HEK293 (cell line): ENCODE data around the gene KCNMB2.

Source experiments
- CTCF ChIA-PET: fragments of 350-600 bp; formaldehyde crosslinking; extraction: SDS; loops from one replicate; lab custom pipeline; 2021; ENCODE audit warnings: antibody characterized with exemption; lab: Yijun Ruan, JAX
- POLR2A ChIA-PET: fragments of 300-600 bp; formaldehyde crosslinking; extraction: SDS; loops from one replicate; lab custom pipeline; 2020; ENCODE audit warnings: antibody characterized with exemption, inconsistent platforms; lab: Yijun Ruan, JAX
- H3K27ac ChIP-seq: fragments of 200-500 bp; sonication (Bioruptor generic); 2 replicates; pipeline ENCODE4 v1.5.1; 2014; ENCODE audit warnings: low read depth, low read length, control low read depth, inconsistent platforms; ENCODE audit errors: extremely low read depth
- H3K36me3 ChIP-seq, 2 experiments: fragments of 200-500 bp in 1 of 2; sonication (Bioruptor generic) in 1 of 2; 1 replicate in 1 of 2; 2 replicates in 1 of 2; pipeline ENCODE4 v1.5.1; 2014 to 2017; ENCODE audit warnings: inconsistent platforms in 2 of 2, low read length in 2 of 2; ENCODE audit not compliant: control insufficient read depth in 2 of 2, insufficient read depth in 1 of 2
- H3K4me1 ChIP-seq: fragments of 200-500 bp; sonication (Bioruptor generic); 2 replicates; pipeline ENCODE4 v1.5.1; 2014; ENCODE audit warnings: mild to moderate bottlenecking, low read length, inconsistent platforms; ENCODE audit not compliant: control insufficient read depth, insufficient read depth
- H3K4me3 ChIP-seq: 2 replicates; pipeline ENCODE4 v1.5.1; 2011; ENCODE audit warnings: low read depth, mild to moderate bottlenecking, control low read depth, low read length, moderate library complexity
- H3K9me3 ChIP-seq: fragments of 200-500 bp; sonication (Bioruptor generic); 2 replicates; pipeline ENCODE4 v1.5.1; 2014; ENCODE audit warnings: low read depth, low read length, inconsistent platforms; ENCODE audit not compliant: control insufficient read depth, insufficient read depth
- FEZF1 ChIP-seq: fragments of 450-650 bp; formaldehyde crosslinking; IDR thresholded peaks from 2 replicates; pipeline ENCODE4 v1.5.1; 2016; ENCODE audit warnings: missing biosample characterization, missing genetic modification characterization
- HOXA7 ChIP-seq: sonication (generic); formaldehyde crosslinking; IDR thresholded peaks from 2 replicates; pipeline ENCODE4 v1.8.1; 2022; ENCODE audit warnings: missing genetic modification reagents, borderline replicate concordance
- HOXD13 ChIP-seq: sonication (generic); formaldehyde crosslinking; IDR thresholded peaks from 2 replicates; pipeline ENCODE4 v1.8.0; 2022; ENCODE audit warnings: missing genetic modification reagents, borderline replicate concordance
- SP2 ChIP-seq: fragments of 450-650 bp; formaldehyde crosslinking; IDR thresholded peaks from 2 replicates; pipeline ENCODE4 v1.5.1; 2016; ENCODE audit warnings: missing biosample characterization, missing genetic modification characterization
- YY1 ChIP-seq: fragments of 450-650 bp; formaldehyde crosslinking; IDR thresholded peaks from 2 replicates; pipeline ENCODE4 v1.5.1; 2018; ENCODE audit warnings: missing biosample characterization, missing genetic modification characterization
- ZBTB21 ChIP-seq: fragments of 450-650 bp; formaldehyde crosslinking; IDR thresholded peaks from 2 replicates; pipeline ENCODE4 v1.5.1; 2017; ENCODE audit warnings: missing biosample characterization, missing genetic modification characterization
- ZIC2 ChIP-seq: fragments of 450-650 bp; formaldehyde crosslinking; IDR thresholded peaks from 2 replicates; pipeline ENCODE4 v1.5.1; 2016; ENCODE audit warnings: missing biosample characterization, missing genetic modification characterization
- ZNF114 ChIP-seq: fragments of 450-650 bp; formaldehyde crosslinking; IDR thresholded peaks from 2 replicates; pipeline ENCODE4 v1.5.0; 2017; ENCODE audit warnings: missing biosample characterization, missing genetic modification characterization
- ZNF133 ChIP-seq: fragments of 450-650 bp; formaldehyde crosslinking; IDR thresholded peaks from 2 replicates; pipeline ENCODE4 v1.5.1; 2016; ENCODE audit warnings: missing biosample characterization, missing genetic modification characterization
- ZNF140 ChIP-seq: fragments of 450-650 bp; formaldehyde crosslinking; IDR thresholded peaks from 2 replicates; pipeline ENCODE4 v1.5.1; 2016; ENCODE audit warnings: missing biosample characterization, missing genetic modification characterization
- ZNF16 ChIP-seq: fragments of 450-650 bp; formaldehyde crosslinking; IDR thresholded peaks from 2 replicates; pipeline ENCODE4 v1.5.1; 2016; ENCODE audit warnings: low read depth, missing biosample characterization, missing genetic modification characterization
- ZNF175 ChIP-seq: fragments of 450-650 bp; formaldehyde crosslinking; IDR thresholded peaks from 2 replicates; pipeline ENCODE4 v1.5.1; 2016; ENCODE audit warnings: missing biosample characterization, missing genetic modification characterization
- ZNF19 ChIP-seq: fragments of 450-650 bp; formaldehyde crosslinking; IDR thresholded peaks from 2 replicates; pipeline ENCODE4; 2016; ENCODE audit warnings: missing biosample characterization, missing genetic modification characterization, low read depth
- ZNF266 ChIP-seq: fragments of 450-650 bp; formaldehyde crosslinking; IDR thresholded peaks from 2 replicates; pipeline ENCODE4 v1.5.1; 2016; ENCODE audit warnings: missing biosample characterization, missing genetic modification characterization, low read depth
- ZNF341 ChIP-seq: fragments of 450-650 bp; formaldehyde crosslinking; IDR thresholded peaks from 2 replicates; pipeline ENCODE4; 2016; ENCODE audit warnings: low read depth, missing biosample characterization, missing genetic modification characterization
- ZNF350 ChIP-seq: fragments of 450-650 bp; formaldehyde crosslinking; IDR thresholded peaks from 2 replicates; pipeline ENCODE4 v1.5.0; 2017; ENCODE audit warnings: missing biosample characterization, mild to moderate bottlenecking, missing genetic modification characterization
- ZNF404 ChIP-seq: fragments of 450-650 bp; formaldehyde crosslinking; IDR thresholded peaks from 2 replicates; pipeline ENCODE4 v1.5.1; 2017; ENCODE audit warnings: missing biosample characterization, missing genetic modification characterization
- ZNF423 ChIP-seq: fragments of 450-650 bp; formaldehyde crosslinking; IDR thresholded peaks from 2 replicates; pipeline ENCODE4 v1.5.1; 2016; ENCODE audit warnings: missing biosample characterization, missing genetic modification characterization
- ZNF530 ChIP-seq: fragments of 450-650 bp; formaldehyde crosslinking; IDR thresholded peaks from 2 replicates; pipeline ENCODE4 v1.5.1; 2016; ENCODE audit warnings: low read depth, missing biosample characterization, missing genetic modification characterization
- ZNF549 ChIP-seq: fragments of 450-650 bp; IDR thresholded peaks from 2 replicates; pipeline ENCODE4 v1.5.1; 2018; ENCODE audit warnings: missing biosample characterization, missing genetic modification characterization, mild to moderate bottlenecking, inconsistent platforms, moderate library complexity
- ZNF596 ChIP-seq: fragments of 450-650 bp; IDR thresholded peaks from 2 replicates; pipeline ENCODE4 v1.5.0; 2018; ENCODE audit warnings: missing biosample characterization, mild to moderate bottlenecking, missing genetic modification characterization, moderate library complexity
- ZNF610 ChIP-seq: fragments of 450-650 bp; formaldehyde crosslinking; IDR thresholded peaks from 2 replicates; pipeline ENCODE4 v1.5.1; 2016; ENCODE audit warnings: missing biosample characterization, missing genetic modification characterization, borderline replicate concordance
- ZNF623 ChIP-seq: fragments of 450-650 bp; formaldehyde crosslinking; IDR thresholded peaks from 2 replicates; pipeline ENCODE4 v1.5.1; 2016; ENCODE audit warnings: missing biosample characterization, missing genetic modification characterization
- ZNF629 ChIP-seq: fragments of 450-650 bp; formaldehyde crosslinking; IDR thresholded peaks from 2 replicates; pipeline ENCODE4 v1.5.1; 2017; ENCODE audit warnings: missing biosample characterization, missing genetic modification characterization
- ZNF707 ChIP-seq: fragments of 450-650 bp; formaldehyde crosslinking; IDR thresholded peaks from 2 replicates; pipeline ENCODE4 v1.5.1; 2016; ENCODE audit warnings: missing biosample characterization, missing genetic modification characterization
- ZNF76 ChIP-seq: fragments of 450-650 bp; formaldehyde crosslinking; IDR thresholded peaks from 2 replicates; pipeline ENCODE4; 2016; ENCODE audit warnings: low read depth, missing biosample characterization, missing genetic modification characterization, borderline replicate concordance
- ZNF791 ChIP-seq: fragments of 450-650 bp; formaldehyde crosslinking; IDR thresholded peaks from 2 replicates; pipeline ENCODE4 v1.5.1; 2016; ENCODE audit warnings: missing biosample characterization, missing genetic modification characterization
- TF ChIP-seq, protein P1 (sequence below): fragments of 450-650 bp; formaldehyde crosslinking; IDR thresholded peaks from 2 replicates; pipeline ENCODE4 v1.5.1; 2017; ENCODE audit warnings: missing biosample characterization, missing genetic modification characterization
- TF ChIP-seq, protein P2 (sequence below): fragments of 450-650 bp; formaldehyde crosslinking; IDR thresholded peaks from 2 replicates; pipeline ENCODE4 v1.5.0; 2017; ENCODE audit warnings: missing biosample characterization, missing genetic modification characterization, borderline replicate concordance
- TF ChIP-seq, protein P3 (sequence below): fragments of 450-650 bp; formaldehyde crosslinking; IDR thresholded peaks from 2 replicates; pipeline ENCODE4 v1.5.1; 2016; ENCODE audit warnings: missing biosample characterization, missing genetic modification characterization
- TF ChIP-seq, protein P4 (sequence below): fragments of 450-650 bp; formaldehyde crosslinking; IDR thresholded peaks from 2 replicates; pipeline ENCODE4 v1.5.1; 2017; ENCODE audit warnings: missing biosample characterization, missing genetic modification characterization

KCNMB2 gene

DNA sequence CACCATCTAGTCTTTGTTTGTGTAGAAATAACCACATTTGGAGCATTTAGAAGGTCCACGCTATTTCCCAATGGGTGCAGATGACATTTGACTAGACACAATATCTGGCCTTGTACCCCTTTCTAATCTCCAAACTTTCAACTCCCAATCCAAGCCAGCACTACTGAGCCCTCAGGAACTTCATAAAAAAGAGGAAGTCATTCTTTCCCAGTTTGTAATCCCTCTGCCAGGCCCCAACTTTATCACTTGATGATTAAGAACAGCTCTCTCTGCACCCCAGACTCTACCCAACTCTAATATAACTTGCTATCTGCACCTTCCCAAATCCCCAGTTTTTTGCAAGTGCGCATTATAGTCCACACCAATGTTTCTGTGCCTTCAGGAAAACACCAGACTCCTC lies 170.2 kb downstream of the KCNMB2 start:
- no peaks in the 10 kb centered on the region for H3K9me3 ChIP-seq
- TF ChIP-seq ZBTB21 (tag by site-specific recombination) (no peak), ZNF140 (tag by site-specific recombination) (no peak), ZNF707 (tag by site-specific recombination) (no peak), ZNF596 (tag by site-specific recombination) (no peak), SP2 (tag by site-specific recombination) (no peak), ZNF16 (tag by site-specific recombination) (no peak), ZNF530 (tag by site-specific recombination) (no peak), ZNF133 (tag by site-specific recombination) (no peak), ZNF76 (tag by site-specific recombination) (no peak), FEZF1 (tag by site-specific recombination) (no peak), ZNF549 (tag by site-specific recombination) (no peak), ZNF629 (no peak), ZNF791 (tag by site-specific recombination) (no peak), ZNF175 (no peak)
- TF ChIP-seq, protein P1, sequence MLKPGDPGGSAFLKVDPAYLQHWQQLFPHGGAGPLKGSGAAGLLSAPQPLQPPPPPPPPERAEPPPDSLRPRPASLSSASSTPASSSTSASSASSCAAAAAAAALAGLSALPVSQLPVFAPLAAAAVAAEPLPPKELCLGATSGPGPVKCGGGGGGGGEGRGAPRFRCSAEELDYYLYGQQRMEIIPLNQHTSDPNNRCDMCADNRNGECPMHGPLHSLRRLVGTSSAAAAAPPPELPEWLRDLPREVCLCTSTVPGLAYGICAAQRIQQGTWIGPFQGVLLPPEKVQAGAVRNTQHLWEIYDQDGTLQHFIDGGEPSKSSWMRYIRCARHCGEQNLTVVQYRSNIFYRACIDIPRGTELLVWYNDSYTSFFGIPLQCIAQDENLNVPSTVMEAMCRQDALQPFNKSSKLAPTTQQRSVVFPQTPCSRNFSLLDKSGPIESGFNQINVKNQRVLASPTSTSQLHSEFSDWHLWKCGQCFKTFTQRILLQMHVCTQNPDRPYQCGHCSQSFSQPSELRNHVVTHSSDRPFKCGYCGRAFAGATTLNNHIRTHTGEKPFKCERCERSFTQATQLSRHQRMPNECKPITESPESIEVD, result no peak
- TF ChIP-seq, protein P2, sequence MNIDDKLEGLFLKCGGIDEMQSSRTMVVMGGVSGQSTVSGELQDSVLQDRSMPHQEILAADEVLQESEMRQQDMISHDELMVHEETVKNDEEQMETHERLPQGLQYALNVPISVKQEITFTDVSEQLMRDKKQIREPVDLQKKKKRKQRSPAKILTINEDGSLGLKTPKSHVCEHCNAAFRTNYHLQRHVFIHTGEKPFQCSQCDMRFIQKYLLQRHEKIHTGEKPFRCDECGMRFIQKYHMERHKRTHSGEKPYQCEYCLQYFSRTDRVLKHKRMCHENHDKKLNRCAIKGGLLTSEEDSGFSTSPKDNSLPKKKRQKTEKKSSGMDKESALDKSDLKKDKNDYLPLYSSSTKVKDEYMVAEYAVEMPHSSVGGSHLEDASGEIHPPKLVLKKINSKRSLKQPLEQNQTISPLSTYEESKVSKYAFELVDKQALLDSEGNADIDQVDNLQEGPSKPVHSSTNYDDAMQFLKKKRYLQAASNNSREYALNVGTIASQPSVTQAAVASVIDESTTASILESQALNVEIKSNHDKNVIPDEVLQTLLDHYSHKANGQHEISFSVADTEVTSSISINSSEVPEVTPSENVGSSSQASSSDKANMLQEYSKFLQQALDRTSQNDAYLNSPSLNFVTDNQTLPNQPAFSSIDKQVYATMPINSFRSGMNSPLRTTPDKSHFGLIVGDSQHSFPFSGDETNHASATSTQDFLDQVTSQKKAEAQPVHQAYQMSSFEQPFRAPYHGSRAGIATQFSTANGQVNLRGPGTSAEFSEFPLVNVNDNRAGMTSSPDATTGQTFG, result no peak
- no peak overlapping the region for H3K4me3 ChIP-seq
- no peaks in the 10 kb centered on the region for H3K4me1 ChIP-seq
- no peak overlapping the region for H3K27ac ChIP-seq
- CTCF ChIA-PET, result no interaction called here
- POLR2A ChIA-PET, result no interaction called here
- no peaks in the 10 kb centered on the region for H3K36me3 ChIP-seq

DNA sequence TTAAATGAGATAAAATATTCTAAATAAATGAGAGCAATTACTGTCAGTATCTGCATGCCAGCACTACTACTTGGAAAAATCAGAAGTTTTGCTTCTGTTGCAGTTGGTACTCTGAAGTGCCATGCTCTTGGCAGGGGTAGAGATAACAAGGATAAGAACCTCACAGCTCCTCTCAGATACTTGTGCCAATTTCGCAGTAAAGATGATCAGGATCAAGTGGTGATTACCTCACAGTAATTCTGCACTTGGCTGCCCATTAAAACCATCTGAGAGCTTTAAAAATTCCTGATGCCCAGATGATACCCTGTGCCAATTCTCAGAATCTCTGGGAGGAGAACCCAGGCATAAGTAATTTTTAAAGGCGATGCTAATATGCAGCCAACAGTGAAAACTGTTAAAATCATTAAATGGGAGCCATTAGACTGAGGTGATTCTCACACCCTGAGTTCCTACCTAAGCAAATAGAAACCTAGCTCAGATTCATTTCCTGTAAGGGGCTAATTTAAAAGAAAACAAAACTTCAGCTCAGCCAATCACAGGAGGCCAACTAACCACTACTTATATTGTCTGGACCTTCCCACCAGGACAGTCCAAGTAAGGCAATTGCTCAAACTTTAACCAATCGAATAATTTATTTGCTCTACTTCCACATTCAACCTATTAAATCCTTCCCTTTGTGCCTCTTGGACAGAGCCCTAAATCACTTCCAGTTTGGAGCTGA lies 171.2 kb downstream of the KCNMB2 start:
- H3K27ac ChIP-seq, result no peak overlapping the region
- POLR2A ChIA-PET, result no interaction called here
- CTCF ChIA-PET, result no interaction called here
- TF ChIP-seq ZNF266 (no peak), YY1 (tag by site-specific recombination) (no peak), ZNF114 (tag by site-specific recombination) (no peak), ZIC2 (tag by site-specific recombination) (no peak), ZNF610 (tag by site-specific recombination) (no peak), ZNF341 (tag by site-specific recombination) (no peak), HOXD13 (CRISPR knock-in tag) (no peak), ZNF404 (tag by site-specific recombination) (no peak), ZNF423 (tag by site-specific recombination) (no peak), ZNF19 (tag by site-specific recombination) (no peak), ZNF350 (tag by site-specific recombination) (no peak), ZNF623 (tag by site-specific recombination) (no peak), HOXA7 (CRISPR knock-in tag) (no peak)
- TF ChIP-seq, protein P3, sequence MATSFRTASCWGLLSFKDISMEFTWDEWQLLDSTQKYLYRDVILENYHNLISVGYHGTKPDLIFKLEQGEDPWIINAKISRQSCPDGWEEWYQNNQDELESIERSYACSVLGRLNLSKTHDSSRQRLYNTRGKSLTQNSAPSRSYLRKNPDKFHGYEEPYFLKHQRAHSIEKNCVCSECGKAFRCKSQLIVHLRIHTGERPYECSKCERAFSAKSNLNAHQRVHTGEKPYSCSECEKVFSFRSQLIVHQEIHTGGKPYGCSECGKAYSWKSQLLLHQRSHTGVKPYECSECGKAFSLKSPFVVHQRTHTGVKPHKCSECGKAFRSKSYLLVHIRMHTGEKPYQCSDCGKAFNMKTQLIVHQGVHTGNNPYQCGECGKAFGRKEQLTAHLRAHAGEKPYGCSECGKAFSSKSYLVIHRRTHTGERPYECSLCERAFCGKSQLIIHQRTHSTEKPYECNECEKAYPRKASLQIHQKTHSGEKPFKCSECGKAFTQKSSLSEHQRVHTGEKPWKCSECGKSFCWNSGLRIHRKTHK (tag by site-specific recombination), result no peak
- TF ChIP-seq, protein P4, sequence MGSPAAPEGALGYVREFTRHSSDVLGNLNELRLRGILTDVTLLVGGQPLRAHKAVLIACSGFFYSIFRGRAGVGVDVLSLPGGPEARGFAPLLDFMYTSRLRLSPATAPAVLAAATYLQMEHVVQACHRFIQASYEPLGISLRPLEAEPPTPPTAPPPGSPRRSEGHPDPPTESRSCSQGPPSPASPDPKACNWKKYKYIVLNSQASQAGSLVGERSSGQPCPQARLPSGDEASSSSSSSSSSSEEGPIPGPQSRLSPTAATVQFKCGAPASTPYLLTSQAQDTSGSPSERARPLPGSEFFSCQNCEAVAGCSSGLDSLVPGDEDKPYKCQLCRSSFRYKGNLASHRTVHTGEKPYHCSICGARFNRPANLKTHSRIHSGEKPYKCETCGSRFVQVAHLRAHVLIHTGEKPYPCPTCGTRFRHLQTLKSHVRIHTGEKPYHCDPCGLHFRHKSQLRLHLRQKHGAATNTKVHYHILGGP, result no peak

More for the DNA sequence above, 171.2 kb downstream of the KCNMB2 start:
- H3K36me3 ChIP-seq, result no peaks in the 10 kb centered on the region
- H3K4me3 ChIP-seq, result no peak overlapping the region
- H3K9me3 ChIP-seq, result no peaks in the 10 kb centered on the region
- H3K4me1 ChIP-seq, result no peaks in the 10 kb centered on the region
